Loucy (cell line): Measurements from ENCODE around the gene DHX30.

ENCODE experiments used
- H2AFZ ChIP-seq: fragments of 200-600 bp; sonication (generic); 2 replicates; pipeline ENCODE4 v1.6.0; 2016; ENCODE audit warnings: antibody characterized with exemption, mild to moderate bottlenecking, low read length, moderate library complexity
- H3F3A ChIP-seq: fragments of 200-600 bp; 2 replicates; pipeline ENCODE4 v1.6.0; 2016; ENCODE audit warnings: antibody characterized with exemption, low read depth, mild to moderate bottlenecking
- H3K27me3 ChIP-seq: fragments of 200-600 bp; sonication (generic); 2 replicates; pipeline ENCODE4 v1.6.1; 2014; ENCODE audit warnings: low read length, mild to moderate bottlenecking; ENCODE audit not compliant: insufficient read depth, poor library complexity, severe bottlenecking
- H3K36me3 ChIP-seq: fragments of 200-600 bp; sonication (generic); 2 replicates; pipeline ENCODE4 v1.6.1; 2016; ENCODE audit warnings: low read length; ENCODE audit not compliant: insufficient read depth
- H3K4me1 ChIP-seq: fragments of 200-600 bp; sonication (generic); 2 replicates; pipeline ENCODE4 v1.5.1; 2014; ENCODE audit warnings: low read length, mild to moderate bottlenecking; ENCODE audit not compliant: insufficient read depth, poor library complexity, severe bottlenecking
- H3K4me2 ChIP-seq: fragments of 200-600 bp; sonication (generic); 2 replicates; pipeline ENCODE4 v1.6.0; 2014; ENCODE audit warnings: antibody characterized with exemption, low read length, low read depth, mild to moderate bottlenecking; ENCODE audit not compliant: poor library complexity, severe bottlenecking
- H3K4me3 ChIP-seq: fragments of 200-600 bp; sonication (generic); 2 replicates; pipeline ENCODE4 v1.5.1; 2014; ENCODE audit warnings: low read length, mild to moderate bottlenecking, mixed read lengths; ENCODE audit not compliant: poor library complexity, severe bottlenecking
- H3K79me2 ChIP-seq: fragments of 200-600 bp; sonication (generic); 2 replicates; pipeline ENCODE4 v1.6.1; 2014; ENCODE audit warnings: low read length; ENCODE audit not compliant: insufficient read depth
- H3K9ac ChIP-seq: fragments of 200-600 bp; sonication (generic); 2 replicates; pipeline ENCODE4 v1.6.0; 2014; ENCODE audit warnings: mild to moderate bottlenecking, low read depth, low read length, moderate library complexity; ENCODE audit not compliant: poor library complexity, severe bottlenecking
- H3K9me2 ChIP-seq: fragments of 200-600 bp; sonication (generic); replicated peaks from 2 replicates; pipeline ENCODE4 v1.6.1; 2016; ENCODE audit warnings: low read depth, low read length, mixed read lengths
- H3K9me3 ChIP-seq: fragments of 200-600 bp; sonication (generic); 2 replicates; pipeline ENCODE4 v1.6.1; 2014; ENCODE audit warnings: mild to moderate bottlenecking, antibody characterized with exemption, low read length, low read depth; ENCODE audit not compliant: insufficient read depth
- H4K20me1 ChIP-seq: fragments of 200-600 bp; sonication (generic); 2 replicates; pipeline ENCODE4 v1.6.0; 2014; ENCODE audit warnings: antibody characterized with exemption, low read length, mild to moderate bottlenecking; ENCODE audit not compliant: insufficient read depth, poor library complexity, severe bottlenecking
- CTCF ChIP-seq: fragments of 200-600 bp; sonication (generic); conservative IDR thresholded peaks from 2 replicates; pipeline ENCODE4 v1.5.1; 2014; ENCODE audit warnings: mild to moderate bottlenecking, antibody characterized with exemption, low read length
- EZH2phosphoT487 ChIP-seq: fragments of 200-600 bp; IDR thresholded peaks from 2 replicates; pipeline ENCODE4 v1.6.1; 2018; ENCODE audit warnings: antibody characterized with exemption, mild to moderate bottlenecking, moderate library complexity, borderline replicate concordance

Gene DHX30

GRCh38 chr3:47892286-47893040 lies 89.5 kb downstream of the DHX30 start:
- H3K79me2 ChIP-seq: no peaks in the 10 kb centered on the region
- H2AFZ ChIP-seq: no peak overlapping the region
- H3K4me1 ChIP-seq: peaks cover 17% of the 10 kb centered on the region
- H3K27me3 ChIP-seq: no peaks in the 10 kb centered on the region
- no peak overlapping the region for H3K4me3 ChIP-seq
- no peaks in the 10 kb centered on the region for H4K20me1 ChIP-seq
- TF ChIP-seq CTCF (no peak), EZH2phosphoT487 (no peak)
- H3K9me2 ChIP-seq: no peaks in the 10 kb centered on the region
- H3K9me3 ChIP-seq: no peaks in the 10 kb centered on the region
- no peak overlapping the region for H3K4me2 ChIP-seq
- H3F3A ChIP-seq: no peaks in the 10 kb centered on the region
- H3K36me3 ChIP-seq: peaks cover 7% of the 10 kb centered on the region; the same call in 1 of the 2 replicates
- no peak overlapping the region for H3K9ac ChIP-seq

- no peaks in the 10 kb centered on the region for H4K20me1 ChIP-seq
- H3F3A ChIP-seq: no peaks in the 10 kb centered on the region
- no peaks in the 10 kb centered on the region for H3K79me2 ChIP-seq
- H2AFZ ChIP-seq: no peak overlapping the region
- no peaks in the 10 kb centered on the region for H3K9me3 ChIP-seq
- H3K9ac ChIP-seq: no peak overlapping the region
- peaks cover 7% of the 10 kb centered on the region; the same call in 1 of the 2 replicates for H3K36me3 ChIP-seq
- H3K27me3 ChIP-seq: no peaks in the 10 kb centered on the region
- peaks cover 2% of the 10 kb centered on the region for H3K4me1 ChIP-seq
- no peak overlapping the region for H3K4me2 ChIP-seq
- H3K9me2 ChIP-seq: no peaks in the 10 kb centered on the region
- no peak overlapping the region for H3K4me3 ChIP-seq
- TF ChIP-seq EZH2phosphoT487 (no peak), CTCF (no peak)
These were observed 92.3 kb downstream of the DHX30 start for GRCh38 chr3:47895241-47895640.

- H3K9me2 ChIP-seq: no peaks in the 10 kb centered on the region
- H3K4me2 ChIP-seq: no peak overlapping the region
- no peaks in the 10 kb centered on the region for H3K27me3 ChIP-seq
- no peaks in the 10 kb centered on the region for H3K79me2 ChIP-seq
- no peak for TF ChIP-seq CTCF
- no peak for TF ChIP-seq EZH2phosphoT487
- no peak overlapping the region for H3K4me3 ChIP-seq
- no peaks in the 10 kb centered on the region for H3K36me3 ChIP-seq
- H3K9me3 ChIP-seq: no peaks in the 10 kb centered on the region
- no peaks in the 10 kb centered on the region for H3F3A ChIP-seq
- no peak overlapping the region for H3K9ac ChIP-seq
- no peak overlapping the region for H2AFZ ChIP-seq
- H4K20me1 ChIP-seq: no peaks in the 10 kb centered on the region
- no peaks in the 10 kb centered on the region for H3K4me1 ChIP-seq
These were observed 93.8 kb downstream of the DHX30 start for GRCh38 chr3:47896736-47897135.
